Activated naive CD4-positive, alpha-beta T cell (primary cell): ENCODE results near the gene SLC1A3.

Experiments used
- DNase-seq, 4 experiments: peaks; one replicate each; lab custom pipeline; 2025; lab: John Stamatoyannopoulos, UW

SLC1A3 gene

DNA sequence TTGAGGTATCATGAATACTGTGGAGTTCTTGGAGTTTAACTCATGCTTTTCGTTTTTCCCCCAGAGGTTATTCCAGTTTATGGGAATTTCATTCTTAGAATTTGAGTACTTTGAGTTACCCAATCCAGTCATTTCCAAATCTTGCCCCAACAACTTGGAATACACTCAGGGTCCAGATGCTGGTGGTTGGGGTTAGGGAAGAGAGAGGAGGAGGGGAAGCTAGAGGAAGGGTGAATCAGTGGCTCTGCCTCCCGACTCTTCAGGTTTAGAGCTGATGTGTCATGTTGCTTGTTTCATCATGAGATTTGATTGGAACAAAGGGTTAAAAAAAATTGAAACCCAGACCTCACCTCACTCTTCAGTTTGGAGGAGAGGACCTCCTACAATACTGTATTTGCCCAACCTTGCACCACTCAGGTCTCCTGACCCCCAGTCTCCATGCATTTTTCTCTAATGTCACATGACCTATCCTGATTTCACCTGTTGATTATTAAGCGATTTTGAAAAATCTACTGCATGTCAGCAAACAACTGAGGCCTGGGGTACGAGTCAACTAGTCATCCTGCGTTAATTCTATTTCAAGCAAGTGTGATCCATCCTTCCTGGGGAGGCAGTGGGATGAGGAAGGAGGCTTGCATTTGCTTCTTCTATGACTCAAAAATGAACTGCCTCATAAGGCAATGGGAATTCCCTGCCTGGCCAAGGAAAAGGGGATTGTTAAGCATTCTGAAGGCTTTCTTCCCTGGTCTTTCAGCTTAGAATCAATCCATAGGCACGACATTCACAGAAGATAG lies 6.2 kb upstream of the SLC1A3 start:
- no peak for DNase-seq

DNA sequence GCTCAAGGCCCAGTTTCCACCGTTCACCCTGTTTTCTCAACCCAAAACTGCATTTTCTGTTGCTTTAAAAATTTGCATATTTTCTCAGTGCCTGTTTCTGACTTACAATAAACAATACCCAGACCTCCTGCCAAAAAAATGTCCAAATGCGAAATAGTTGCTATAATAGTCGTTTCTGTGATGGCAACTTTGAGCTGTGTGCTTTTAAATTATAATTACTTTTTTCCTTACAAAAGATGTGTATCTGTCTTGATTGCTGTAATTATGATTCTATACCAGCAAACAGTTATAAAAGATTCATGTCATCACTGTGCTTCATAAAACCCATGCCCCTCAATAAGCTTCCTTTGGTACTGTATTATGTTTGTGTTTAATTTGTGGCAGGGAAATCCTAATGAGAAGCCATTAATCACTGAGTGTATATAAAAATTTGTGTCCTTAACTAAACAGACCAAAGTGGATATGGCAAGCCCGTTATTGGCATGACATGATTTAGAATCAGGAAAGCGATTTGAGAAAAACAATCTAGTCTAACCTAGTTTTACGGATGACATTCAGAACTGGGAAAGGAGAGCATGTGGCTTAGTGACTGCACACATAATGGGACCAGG lies 5.4 kb upstream of the SLC1A3 start:
- no peak for DNase-seq

DNA sequence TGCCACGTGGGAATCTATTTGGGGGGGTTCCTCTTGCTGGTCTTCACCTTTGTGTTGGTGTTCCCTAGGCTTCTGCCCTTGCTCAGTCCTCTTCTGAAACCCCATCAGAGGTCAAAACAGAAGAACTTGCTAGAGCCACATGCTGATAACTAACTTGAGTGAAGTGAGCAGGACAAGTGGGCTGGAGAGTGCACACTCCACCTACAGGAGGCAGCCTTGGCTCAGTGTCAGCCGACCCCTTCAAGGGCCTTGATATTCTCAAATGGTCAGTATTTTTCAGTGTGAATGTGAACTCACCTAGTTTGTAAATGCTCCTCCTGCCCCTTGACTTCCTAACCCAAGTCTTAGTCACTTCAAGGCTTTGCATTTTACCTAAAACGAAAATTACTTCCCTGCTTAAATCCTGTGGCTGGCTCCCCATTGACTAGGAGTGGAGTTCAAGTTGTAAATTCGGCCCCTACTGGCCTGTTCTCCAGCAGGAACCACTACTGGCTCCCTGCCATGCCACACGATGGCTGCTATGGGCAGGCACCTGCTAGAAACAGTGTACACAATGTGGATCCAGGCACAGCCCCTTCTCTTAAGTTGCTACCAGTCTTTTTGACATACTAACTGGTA lies 3.6 kb upstream of the SLC1A3 start:
- DNase-seq, result no peak

DNA sequence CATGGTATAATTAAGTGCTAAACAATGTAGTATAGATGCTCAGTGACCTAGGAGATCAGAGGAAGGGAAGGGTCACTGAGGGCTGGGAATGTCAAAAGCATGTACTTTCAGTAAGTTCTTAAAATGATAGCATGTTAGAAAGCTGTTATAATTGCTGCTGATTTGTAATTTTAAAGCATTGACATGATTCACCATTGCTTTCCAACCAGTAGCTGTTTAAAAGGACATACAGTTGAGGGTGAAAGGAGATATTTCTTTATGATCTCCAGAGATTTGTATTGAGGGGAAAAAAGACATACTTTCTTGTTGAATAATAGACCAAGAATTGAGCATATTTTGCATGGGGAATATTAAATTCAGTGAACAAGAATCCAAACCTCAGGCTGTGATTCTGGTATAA lies 1.2 kb upstream of the SLC1A3 start:
- no peak for DNase-seq

DNA sequence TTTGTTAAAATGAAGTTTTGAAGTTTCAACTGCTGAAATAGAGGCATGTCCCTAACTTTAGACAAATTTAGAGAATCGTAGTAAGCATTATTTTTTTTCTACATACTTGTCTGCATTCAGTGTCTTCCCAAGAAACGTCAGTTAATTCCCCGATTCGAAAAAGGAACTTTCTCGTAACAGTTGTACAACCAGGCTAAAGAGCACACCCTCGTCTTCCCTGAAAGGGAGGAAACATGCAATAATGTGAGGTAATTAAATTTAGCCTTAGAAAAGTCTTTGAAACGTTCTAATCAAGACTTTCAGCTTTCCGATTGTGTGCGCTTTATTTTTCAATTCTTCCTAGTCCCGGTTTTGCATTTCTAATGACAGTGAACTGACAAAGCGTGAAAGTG lies 374 bp upstream of the SLC1A3 start:
- no peak for DNase-seq

DNA sequence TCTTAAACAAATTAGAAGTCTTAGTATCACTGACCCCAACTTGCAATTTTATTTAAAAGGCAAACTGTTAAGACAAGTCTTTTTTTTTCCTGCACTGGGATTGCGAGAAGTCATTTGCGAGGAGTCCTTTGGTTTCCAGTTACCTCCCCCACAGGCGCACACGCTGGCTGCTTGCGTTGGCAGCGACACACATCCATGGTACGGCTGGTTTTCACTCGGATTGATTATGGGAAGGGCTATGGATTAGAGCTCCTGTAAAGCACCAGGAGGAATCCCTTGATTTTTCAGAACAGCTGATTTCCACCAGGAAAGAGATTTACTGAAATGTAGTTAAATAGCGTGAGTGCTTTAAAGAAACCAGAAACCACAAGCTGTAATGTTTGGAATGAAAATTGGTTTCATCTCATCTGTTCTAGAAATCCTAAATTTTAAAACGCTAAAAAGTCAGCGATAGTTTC lies 737 bp downstream of the SLC1A3 start:
- no peak for DNase-seq

DNA sequence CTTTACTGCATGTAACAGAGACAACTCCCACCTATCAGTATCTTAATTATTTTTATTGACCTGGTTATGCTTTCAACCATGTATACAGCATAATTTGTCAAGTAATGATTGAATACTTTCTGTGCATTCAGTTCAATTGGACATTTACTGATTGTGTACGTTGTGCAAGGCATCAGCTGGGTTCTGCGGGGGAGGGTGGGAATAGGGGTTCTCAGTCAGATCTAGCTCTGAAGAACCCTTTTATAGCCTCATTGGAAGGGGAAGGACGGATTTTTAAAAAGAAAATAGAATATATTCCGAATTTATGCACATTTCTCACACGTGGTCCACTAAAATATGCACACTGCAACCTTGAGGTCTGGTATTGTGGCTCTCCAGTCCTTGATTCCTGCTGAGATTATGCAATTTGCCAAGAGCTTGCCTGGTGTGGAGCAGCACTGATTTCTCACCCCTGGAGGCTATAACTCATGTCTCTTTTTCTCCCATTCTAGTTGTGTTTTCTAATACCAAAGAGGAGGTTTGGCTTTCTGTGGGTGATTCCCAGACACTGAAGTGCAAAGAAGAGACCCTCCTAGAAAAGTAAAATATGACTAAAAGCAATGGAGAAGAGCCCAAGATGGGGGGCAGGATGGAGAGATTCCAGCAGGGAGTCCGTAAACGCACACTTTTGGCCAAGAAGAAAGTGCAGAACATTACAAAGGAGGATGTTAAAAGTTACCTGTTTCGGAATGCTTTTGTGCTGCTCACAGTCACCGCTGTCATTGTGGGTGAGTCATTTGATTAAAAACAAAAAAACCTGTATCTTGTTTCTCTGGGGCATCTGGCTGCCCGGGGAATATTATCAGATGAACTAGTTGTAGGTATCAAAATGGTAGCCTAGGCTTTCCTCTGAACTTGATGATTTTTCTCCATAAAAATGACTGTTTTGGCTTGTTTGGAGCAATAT lies 1.7 kb downstream of the SLC1A3 start:
- DNase-seq, result no peak

DNA sequence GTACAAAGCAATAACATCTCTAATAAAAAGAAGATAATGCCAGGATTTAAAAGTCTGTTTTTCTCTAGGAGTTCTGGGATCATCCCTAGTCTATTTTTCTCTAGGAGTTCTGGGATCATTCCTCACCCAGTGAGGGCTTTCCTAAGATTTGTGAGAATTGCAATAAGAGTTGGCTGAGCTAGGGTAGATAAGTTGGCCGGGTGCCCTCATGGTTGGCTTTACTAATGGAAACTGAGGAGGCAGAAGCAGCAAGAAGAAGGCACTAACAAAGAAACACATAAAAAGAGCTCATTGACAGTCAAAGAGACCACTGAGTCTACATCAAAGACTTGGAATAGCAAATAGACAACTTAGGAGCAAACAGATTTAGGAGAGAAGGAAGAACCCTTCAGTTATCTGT lies 4.2 kb downstream of the SLC1A3 start:
- no peak for DNase-seq

DNA sequence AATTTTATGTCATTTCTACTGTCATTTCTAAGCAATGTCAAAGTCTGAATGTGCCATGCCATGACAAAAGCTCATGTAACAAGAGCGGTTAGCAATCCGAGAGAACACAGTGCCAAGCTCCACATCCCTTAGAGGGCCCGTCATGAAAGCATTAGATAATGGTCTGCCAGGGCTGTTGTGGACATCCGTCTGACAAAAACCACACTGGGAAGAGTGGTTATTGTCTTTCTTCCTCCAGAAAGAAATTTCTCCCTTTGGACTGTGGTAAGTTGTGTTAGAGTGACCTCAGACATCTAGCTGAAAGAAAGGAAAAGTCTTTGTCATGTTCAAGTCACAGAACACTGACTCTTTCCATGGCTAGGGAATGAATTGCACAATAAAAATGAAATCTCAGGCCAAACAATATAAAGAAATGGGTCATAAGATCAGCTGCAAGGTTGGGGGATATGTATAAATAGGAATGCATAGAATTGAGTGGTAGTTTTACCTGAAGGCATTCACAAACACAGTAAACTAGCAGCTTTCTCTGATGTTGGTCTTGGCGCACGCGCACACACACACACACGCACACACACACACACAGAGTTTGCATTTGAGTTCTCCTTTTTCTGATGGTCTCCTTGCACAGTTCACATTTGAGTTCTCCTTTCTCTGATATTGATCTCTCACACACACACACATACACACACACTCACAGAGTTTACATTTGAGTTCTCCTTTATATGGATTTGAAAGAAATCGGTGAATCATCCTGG lies 5.3 kb downstream of the SLC1A3 start:
- no peak for DNase-seq

DNA sequence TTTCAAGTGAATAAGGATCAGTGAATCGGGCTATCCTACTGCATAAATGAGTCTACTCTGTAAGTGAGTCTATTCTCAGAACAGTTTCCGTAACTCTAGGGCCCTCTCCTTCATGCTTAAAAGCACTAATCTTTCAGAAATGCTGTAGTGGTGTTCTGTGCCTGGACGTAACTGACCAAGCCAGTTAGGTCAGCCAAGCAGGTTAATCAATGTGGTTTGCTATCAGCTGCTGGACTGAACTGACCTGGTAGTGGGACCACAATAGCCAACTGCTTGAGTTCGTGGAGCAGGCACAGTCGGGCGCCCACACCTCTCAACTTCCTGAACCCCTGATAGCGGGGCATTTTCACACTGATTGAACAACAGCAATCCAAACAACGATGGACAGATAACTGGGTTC lies 6.8 kb downstream of the SLC1A3 start:
- DNase-seq, result no peak

DNA sequence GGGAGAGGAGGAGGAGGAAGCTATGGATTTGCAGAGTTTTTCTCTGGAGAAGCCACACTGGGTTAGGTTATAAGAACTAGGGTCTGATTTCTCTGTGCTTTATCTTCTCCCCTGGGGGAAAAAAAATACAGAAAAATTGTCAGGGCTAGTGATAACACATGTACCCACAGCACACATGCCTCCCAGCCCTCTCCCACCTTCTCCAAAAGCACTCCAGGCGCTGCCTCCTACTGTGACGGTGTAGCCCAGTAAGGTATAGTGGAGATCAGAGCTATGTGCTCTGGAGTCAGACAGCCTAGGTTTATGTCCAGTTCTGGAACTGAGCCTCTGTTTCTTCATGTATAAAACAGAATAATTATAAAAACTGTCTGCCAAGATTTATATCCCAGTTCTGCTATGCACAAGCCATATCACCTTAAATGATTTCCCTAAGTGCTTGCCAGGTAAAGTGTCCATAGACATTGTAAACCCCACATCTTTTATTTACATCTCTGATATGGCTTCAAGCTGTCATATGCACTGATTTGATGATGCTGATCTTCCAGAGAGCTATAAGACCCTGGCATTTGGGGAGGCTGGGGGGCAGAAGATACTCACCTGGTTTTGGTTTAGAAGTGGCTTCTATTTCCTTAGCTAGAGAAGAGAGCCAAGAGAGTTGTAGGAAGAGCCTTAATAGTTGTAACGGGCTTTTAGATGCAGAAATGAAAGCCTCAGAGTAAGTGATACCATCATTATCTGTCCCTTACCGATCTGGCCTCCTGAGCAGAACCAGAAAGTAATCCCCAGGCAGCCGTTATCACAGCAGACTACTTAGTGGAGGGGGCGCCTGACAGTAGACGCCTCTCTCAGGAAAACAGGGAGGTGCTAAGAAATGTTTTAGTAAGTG lies 7.6 kb downstream of the SLC1A3 start:
- DNase-seq, result no peak

DNA sequence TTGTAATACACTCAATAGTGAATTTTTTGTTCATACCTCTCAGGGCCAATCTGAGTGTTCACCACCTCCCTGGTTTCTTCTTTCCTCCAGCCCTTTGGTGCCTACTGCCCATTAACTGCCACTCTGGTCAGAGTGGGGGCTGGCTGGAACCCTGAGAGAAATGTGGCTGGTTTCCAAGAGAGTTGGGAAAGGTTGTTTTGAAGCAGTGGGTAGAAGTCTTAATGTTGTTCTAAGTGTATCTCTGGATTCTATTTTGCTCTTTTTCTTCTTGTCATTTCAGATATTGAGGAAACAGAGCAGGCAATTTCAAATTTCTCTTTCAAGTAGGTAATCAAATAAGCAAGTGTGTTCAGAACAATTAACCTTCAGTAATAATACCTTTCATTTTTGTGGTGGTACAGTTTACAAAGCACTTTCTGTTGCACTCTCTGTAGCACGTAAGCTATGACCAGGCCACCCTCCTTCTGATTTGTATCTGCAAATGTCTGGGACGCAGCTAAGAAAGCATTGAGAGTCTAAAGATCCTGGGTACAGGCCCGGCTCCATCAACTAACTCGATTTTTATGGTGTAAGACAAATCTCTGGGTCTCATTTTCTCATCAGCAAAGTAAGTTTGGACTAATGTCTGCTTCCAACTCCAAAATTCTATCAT lies 8.4 kb downstream of the SLC1A3 start:
- no peak for DNase-seq

DNA sequence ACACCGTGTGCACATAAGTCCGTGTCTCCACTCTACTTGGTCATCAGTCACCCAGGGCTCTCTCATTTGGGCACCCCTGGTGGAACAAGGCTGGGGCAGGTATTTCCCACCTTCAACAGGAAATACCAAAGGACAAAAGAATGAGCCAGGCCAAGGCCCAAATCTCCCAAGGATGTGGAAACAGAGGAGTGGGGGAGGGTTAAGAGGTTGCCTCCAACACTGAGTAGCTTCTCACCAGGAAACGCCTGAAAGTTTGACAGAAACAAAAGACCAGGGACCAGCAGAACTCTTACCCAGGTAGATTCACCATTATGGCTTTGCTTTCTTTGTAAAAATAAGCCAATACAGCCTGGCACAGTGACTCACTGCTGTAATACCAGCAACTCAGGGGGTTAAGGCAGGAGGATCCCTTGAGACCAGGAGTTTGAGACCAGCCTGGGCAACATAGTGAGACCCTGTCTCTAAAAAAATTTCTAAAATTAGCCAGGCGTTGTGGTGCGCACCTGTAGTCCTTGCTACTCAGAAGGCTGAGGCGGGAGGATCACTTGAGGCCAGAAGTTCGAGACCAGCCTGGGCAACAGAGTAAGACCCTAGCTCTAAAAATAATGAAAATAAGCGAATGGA lies 12.7 kb downstream of the SLC1A3 start:
- DNase-seq, result no peak

DNA sequence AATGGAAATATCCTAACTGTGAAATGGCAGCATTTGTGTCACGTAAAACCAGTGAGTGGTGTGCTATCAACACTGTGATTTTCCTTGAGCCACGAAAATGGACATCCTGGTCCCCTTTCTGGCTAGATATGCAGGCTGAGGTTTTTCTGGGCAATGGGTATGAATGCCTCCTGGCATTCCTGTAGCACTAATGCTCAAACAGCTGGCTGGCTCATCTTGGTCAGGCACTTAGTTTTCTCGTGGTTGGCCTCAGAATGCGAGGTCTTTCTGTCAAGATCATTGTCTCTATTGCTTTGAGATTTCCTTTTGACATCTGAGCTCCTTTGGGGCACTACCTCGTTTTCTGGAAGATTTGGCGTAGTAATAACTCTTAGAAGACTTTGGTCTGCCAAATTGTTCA lies 15.6 kb downstream of the SLC1A3 start:
- no peak for DNase-seq

DNA sequence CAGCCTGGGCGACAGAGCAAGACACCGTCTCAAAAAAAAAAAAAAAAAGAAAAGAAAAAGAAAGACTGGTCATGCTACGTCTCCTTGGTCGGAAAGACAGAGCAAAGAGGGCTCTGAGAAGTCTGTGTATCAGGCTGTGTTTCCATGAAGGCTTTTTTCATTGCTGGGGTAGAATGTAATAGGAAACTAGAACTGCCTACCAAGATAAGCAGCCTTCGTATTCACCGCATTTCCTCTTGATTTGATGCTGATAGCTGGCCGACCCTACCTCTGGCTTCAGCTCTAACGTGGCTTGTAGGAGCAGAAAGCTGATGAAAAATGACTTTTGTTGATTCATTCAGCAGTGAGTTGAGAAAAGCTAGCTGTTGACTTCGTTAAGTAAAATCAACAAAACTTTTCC lies 17.4 kb downstream of the SLC1A3 start:
- DNase-seq, result no peak

DNA sequence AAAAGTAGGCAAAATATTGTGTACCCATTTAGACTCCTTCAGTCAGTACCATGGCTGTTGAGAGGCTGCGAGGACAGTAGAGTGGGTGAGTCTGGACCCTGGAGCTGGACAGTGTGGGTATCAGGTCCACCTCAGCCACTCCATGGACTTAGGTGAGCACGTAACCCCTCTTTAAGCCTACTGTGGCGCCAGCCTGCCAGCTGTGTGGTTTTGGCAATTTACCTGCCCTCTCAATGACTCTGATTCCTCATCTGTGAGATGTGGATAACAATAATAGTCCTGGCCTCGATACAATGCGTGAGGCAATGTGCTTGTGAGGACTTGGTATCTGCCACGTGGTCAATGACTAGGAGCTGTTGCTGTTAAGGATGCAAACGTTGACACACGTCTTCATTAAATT lies 17.9 kb downstream of the SLC1A3 start:
- no peak for DNase-seq

DNA sequence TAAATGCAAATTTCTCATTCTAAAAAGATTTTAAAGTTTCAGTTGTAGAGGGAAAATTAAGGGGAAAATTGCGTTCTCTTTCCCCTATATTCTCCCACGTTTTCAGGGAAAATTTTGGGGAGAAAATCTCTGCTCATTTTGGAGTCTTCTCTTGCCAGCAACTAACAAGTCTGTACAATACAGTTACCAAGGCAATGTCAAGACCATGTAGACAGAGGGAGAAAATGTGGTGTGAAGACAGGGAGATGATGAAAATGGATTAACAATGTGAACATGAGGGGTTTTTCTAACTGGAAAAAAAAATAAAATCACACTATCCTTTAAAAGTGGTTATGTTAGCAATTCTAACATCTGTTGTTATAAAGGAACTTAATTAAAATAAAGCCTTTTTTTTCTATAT lies 22.3 kb downstream of the SLC1A3 start:
- DNase-seq, result no peak

DNA sequence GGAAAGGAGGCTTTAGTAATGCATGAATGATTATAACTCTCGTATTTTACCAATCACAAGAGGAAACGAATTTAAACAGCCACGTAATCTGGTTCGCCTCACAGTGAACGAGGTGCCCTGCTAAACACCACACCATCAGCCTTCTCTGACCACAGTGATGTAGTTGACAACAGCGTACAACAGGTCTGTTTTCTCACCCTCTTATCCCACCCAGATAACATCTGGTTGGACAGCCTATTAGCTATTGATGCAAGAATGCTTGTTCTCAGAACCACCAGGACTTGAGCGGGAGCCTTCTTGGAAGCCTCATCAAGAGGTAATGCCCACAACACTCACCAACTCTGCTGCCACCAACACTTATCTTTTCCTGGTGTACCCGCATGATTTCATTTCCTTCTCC lies 23.3 kb downstream of the SLC1A3 start:
- DNase-seq, result no peak
